Trophoblast cell (in vitro differentiated cells and primary cell): ENCODE measurements around the gene ANAPC10.
A peak's percentile ranks its signal among the peaks of the same experiment; 100 is the strongest.
"Not testable (repeated sequence)": the region's sequence is repeated elsewhere in the genome, so short reads cannot be mapped to it uniquely, and the experiment has no call there.

ENCODE experiments used
- DNase-seq, 2 donors: peaks; one replicate each; pipeline ENCODE4 v3.0.0-alpha.2; 2016
- H2AFZ ChIP-seq: 2 replicates; pipeline ENCODE4 v1.6.1; 2013; ENCODE audit warnings: low read length, moderate library complexity, mild to moderate bottlenecking; ENCODE audit not compliant: insufficient read depth, poor library complexity
- H2AK5ac ChIP-seq: 2 replicates; pipeline ENCODE4 v1.6.1; 2013; ENCODE audit warnings: mild to moderate bottlenecking, low read length
- H2BK120ac ChIP-seq: 2 replicates; pipeline ENCODE4 v1.6.1; 2013; ENCODE audit warnings: low read length, mild to moderate bottlenecking, moderate library complexity; ENCODE audit not compliant: insufficient read depth, poor library complexity
- H2BK12ac ChIP-seq: 2 replicates; pipeline ENCODE4 v1.6.1; 2013; ENCODE audit warnings: mild to moderate bottlenecking, low read length, moderate library complexity
- H2BK5ac ChIP-seq: 2 replicates; pipeline ENCODE4 v1.6.1; 2013; ENCODE audit warnings: low read length, low read depth, moderate library complexity, mild to moderate bottlenecking; ENCODE audit not compliant: poor library complexity
- H3K14ac ChIP-seq: 2 replicates; pipeline ENCODE4 v1.6.1; 2013; ENCODE audit warnings: mild to moderate bottlenecking, low read length
- H3K18ac ChIP-seq: 2 replicates; pipeline ENCODE4 v1.6.1; 2013; ENCODE audit warnings: mild to moderate bottlenecking, low read length
- H3K23ac ChIP-seq: 2 replicates; pipeline ENCODE4 v1.6.1; 2013; ENCODE audit warnings: low read length
- H3K27ac ChIP-seq: 2 replicates; pipeline ENCODE4 v1.5.1; 2013; ENCODE audit warnings: low read depth, mild to moderate bottlenecking, inconsistent platforms, low read length, moderate library complexity
- H3K27me3 ChIP-seq: 2 replicates; pipeline ENCODE4 v1.6.1; 2013; ENCODE audit warnings: inconsistent platforms, mild to moderate bottlenecking, low read length, moderate library complexity; ENCODE audit not compliant: insufficient read depth
- H3K36me3 ChIP-seq, 2 experiments: 1 replicate in 1 of 2; 2 replicates in 1 of 2; pipeline ENCODE4 v1.6.1; 2013; ENCODE audit warnings: low read length in 2 of 2, mild to moderate bottlenecking in 2 of 2, moderate library complexity in 1 of 2; ENCODE audit not compliant: insufficient read depth in 2 of 2, control insufficient read depth in 1 of 2
- H3K4ac ChIP-seq: 2 replicates; pipeline ENCODE4 v1.6.1; 2013; ENCODE audit warnings: low read depth, mild to moderate bottlenecking, low read length, moderate library complexity
- H3K4me1 ChIP-seq, 2 experiments: 1 replicate in 1 of 2; 2 replicates in 1 of 2; pipeline ENCODE4 v1.6.1; 2013; ENCODE audit warnings: low read length in 2 of 2, mild to moderate bottlenecking in 2 of 2, moderate library complexity in 1 of 2; ENCODE audit not compliant: insufficient read depth in 2 of 2, control insufficient read depth in 1 of 2
- H3K4me2 ChIP-seq: 2 replicates; pipeline ENCODE4 v1.6.1; 2013; ENCODE audit warnings: inconsistent platforms, mild to moderate bottlenecking, low read length, moderate library complexity
- H3K4me3 ChIP-seq: 2 replicates; pipeline ENCODE4 v1.5.1; 2013; ENCODE audit warnings: mild to moderate bottlenecking, low read depth, low read length, inconsistent platforms
- H3K79me1 ChIP-seq: one replicate; pipeline ENCODE4 v1.6.1; 2013; ENCODE audit warnings: low read length
- H3K79me2 ChIP-seq: 2 replicates; pipeline ENCODE4 v1.6.1; 2013; ENCODE audit warnings: low read length, mild to moderate bottlenecking; ENCODE audit not compliant: control insufficient read depth, insufficient read depth, poor library complexity
- H3K9ac ChIP-seq: 2 replicates; pipeline ENCODE4 v1.6.1; 2013; ENCODE audit warnings: mild to moderate bottlenecking, low read length
- H3K9me3 ChIP-seq: 2 replicates; pipeline ENCODE4 v1.6.1; 2013; ENCODE audit warnings: low read depth, mild to moderate bottlenecking, control low read depth, inconsistent platforms, low read length; ENCODE audit not compliant: insufficient read depth
- H4K12ac ChIP-seq: 2 replicates; pipeline ENCODE4 v1.6.1; 2013; ENCODE audit warnings: low read depth, mild to moderate bottlenecking, low read length, moderate library complexity
- H4K8ac ChIP-seq: 2 replicates; pipeline ENCODE4 v1.6.1; 2013; ENCODE audit warnings: low read depth, mild to moderate bottlenecking, low read length, moderate library complexity
- H4K91ac ChIP-seq: one replicate; pipeline ENCODE4 v1.6.1; 2013; ENCODE audit warnings: low read depth, mild to moderate bottlenecking, low read length, moderate library complexity
- WGBS: extraction: QIAGEN DNeasy Blood & Tissue Kit; methylation state at CpG from one replicate; pipeline ENCODE4 v1.1.7; 2013; ENCODE audit warnings: missing lambda C conversion rate; ENCODE audit not compliant: insufficient read length, insufficient coverage; ENCODE audit errors: extremely low coverage; 5-methylcytosine and 5-hydroxymethylcytosine counted together

Gene ANAPC10

DNA sequence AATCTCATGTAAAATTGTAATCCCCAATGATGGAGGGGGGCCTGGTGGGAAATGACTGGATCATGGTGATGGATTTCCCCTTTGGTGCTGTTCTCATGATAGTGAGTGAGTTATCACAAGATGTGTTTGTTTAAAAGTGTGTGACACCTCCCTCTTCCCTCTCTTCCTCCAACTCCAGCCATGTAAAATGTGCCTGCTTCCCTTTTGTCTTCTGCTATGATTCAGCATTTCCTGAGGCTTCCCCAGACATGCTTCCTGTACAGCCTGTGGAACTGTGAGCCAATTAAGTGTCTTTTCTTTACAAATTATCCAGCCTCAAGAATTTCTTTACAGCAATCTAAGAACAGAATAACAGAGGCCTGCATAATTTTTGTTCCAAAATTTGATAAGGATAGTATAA, 85.2 kb downstream of the ANAPC10 start:
- Histone ChIP-seq H3K27me3 (no peaks in the 10 kb centered on the region), H3K36me3 (no peaks in the 10 kb centered on the region), H3K79me1 (no peaks in the 10 kb centered on the region), H3K14ac (no peak overlapping the region), H3K4me2 (no peak overlapping the region), H2BK5ac (no peak overlapping the region), H3K4ac (no peak overlapping the region), H2BK120ac (peak overlapping the region; percentile 7), H4K12ac (no peak overlapping the region), H3K79me2 (no peaks in the 10 kb centered on the region), H3K23ac (no peak overlapping the region), H2AK5ac (no peak overlapping the region), H4K91ac (no peak overlapping the region), H3K4me3 (no peak overlapping the region), H2BK12ac (no peak overlapping the region), H3K18ac (no peak overlapping the region), H4K8ac (no peak overlapping the region), H2AFZ (no peak overlapping the region), H3K4me1 (no peaks in the 10 kb centered on the region), H3K9me3 (no peaks in the 10 kb centered on the region), H3K27ac (no peak overlapping the region), H3K9ac (no peak overlapping the region)
- DNase-seq: peak in 1 of 2 donors; percentile 11

DNA sequence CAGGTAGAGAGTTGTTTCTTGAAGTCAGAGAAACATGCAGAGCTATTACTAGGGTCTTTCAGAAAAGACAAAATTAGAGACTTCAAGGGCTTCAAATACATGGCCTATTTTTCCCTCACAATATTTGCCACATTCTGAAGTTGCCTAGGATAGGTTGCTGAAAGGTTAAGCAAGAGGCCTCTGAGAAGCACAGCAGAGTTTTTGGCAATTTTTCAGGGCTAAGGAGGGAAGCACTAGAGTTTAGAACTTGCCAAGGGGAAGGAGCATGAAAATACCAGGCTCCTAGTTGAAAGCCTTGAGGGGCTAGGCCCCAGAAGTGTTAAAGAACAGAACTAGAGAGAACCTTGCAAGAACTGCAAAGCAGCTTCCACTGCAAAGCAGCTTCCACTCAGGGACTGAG, 86.4 kb downstream of the ANAPC10 start:
- Histone ChIP-seq H2BK5ac (no peak overlapping the region), H3K36me3 (no peaks in the 10 kb centered on the region), H3K4me1 (no peaks in the 10 kb centered on the region), H2BK12ac (no peak overlapping the region), H3K14ac (no peak overlapping the region), H3K4me3 (no peak overlapping the region), H4K12ac (no peak overlapping the region), H2AFZ (no peak overlapping the region), H3K27me3 (no peaks in the 10 kb centered on the region), H3K79me1 (no peaks in the 10 kb centered on the region), H2BK120ac (no peak overlapping the region), H3K79me2 (no peaks in the 10 kb centered on the region), H3K27ac (no peak overlapping the region), H3K23ac (no peak overlapping the region), H3K4ac (no peak overlapping the region), H3K18ac (no peak overlapping the region), H2AK5ac (no peak overlapping the region), H4K8ac (no peak overlapping the region), H4K91ac (no peak overlapping the region), H3K4me2 (no peak overlapping the region), H3K9me3 (no peaks in the 10 kb centered on the region), H3K9ac (no peak overlapping the region)
- DNase-seq: no peak

DNA sequence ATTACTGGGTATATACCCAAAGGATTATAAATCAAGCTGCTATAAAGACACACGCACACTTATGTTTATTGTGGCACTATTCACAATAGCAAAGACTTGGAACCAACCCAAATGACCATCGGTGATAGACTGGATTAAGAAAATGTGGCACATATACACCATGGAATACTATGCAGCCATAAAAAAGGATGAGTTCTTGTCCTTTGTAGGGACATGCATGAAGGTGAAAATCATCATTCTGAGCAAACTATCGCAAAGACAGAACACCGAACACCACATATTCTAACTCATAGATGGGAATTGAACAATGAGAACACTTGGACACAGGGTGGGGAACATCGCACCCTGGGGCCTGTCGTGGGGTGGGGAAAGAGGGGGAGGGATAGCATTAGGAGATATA, 87.7 kb downstream of the ANAPC10 start:
- not testable (repeated sequence) for H3K79me1 ChIP-seq, H3K36me3 ChIP-seq, H2BK120ac ChIP-seq, H3K18ac ChIP-seq, H3K23ac ChIP-seq, H3K14ac ChIP-seq, H3K79me2 ChIP-seq, H2BK12ac ChIP-seq, H3K27ac ChIP-seq, H3K4ac ChIP-seq, H3K4me2 ChIP-seq, H3K4me1 ChIP-seq, H2BK5ac ChIP-seq, H4K12ac ChIP-seq, H3K9ac ChIP-seq, H2AFZ ChIP-seq, H3K27me3 ChIP-seq, H3K9me3 ChIP-seq, H2AK5ac ChIP-seq, H4K91ac ChIP-seq, H3K4me3 ChIP-seq, DNase-seq, H4K8ac ChIP-seq
- WGBS: no CpG with 5 or more reads among the region's 6 CpGs

DNA sequence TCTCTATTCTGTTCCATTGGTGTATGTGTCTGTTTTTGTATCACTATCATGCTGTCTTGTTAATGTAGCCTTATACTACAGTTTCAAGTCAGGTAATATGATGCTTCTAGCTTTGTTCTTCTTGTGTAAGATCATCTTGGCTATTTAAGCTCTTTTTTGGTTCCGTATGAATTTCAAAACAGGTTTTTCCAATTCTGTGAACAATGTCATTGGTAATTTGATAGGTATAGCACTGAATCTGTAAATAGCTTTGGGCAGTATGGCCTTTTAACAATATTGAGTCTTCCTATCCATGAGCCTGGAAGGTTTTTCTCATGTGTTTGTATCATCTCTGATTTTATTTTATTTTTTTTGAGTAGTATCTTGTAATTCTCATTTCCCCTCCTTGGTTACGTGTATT, 94.3 kb downstream of the ANAPC10 start:
- no peak overlapping the region for H2AK5ac ChIP-seq
- H3K4me2 ChIP-seq: no peak overlapping the region
- no peaks in the 10 kb centered on the region for H3K36me3 ChIP-seq
- WGBS: no CpG with 5 or more reads among the region's 2 CpGs
- H4K8ac ChIP-seq: no peak overlapping the region
- H3K79me2 ChIP-seq: no peaks in the 10 kb centered on the region
- H3K27me3 ChIP-seq: no peaks in the 10 kb centered on the region
- no peaks in the 10 kb centered on the region for H3K9me3 ChIP-seq
- no peak overlapping the region for H3K27ac ChIP-seq
- no peak overlapping the region for H3K4me3 ChIP-seq
- no peak overlapping the region for H3K18ac ChIP-seq
- no peaks in the 10 kb centered on the region for H3K79me1 ChIP-seq
- H3K14ac ChIP-seq: no peak overlapping the region
- H4K91ac ChIP-seq: no peak overlapping the region
- no peak overlapping the region for H4K12ac ChIP-seq
- H3K4me1 ChIP-seq: no peaks in the 10 kb centered on the region
- H2BK120ac ChIP-seq: no peak overlapping the region
- H2BK5ac ChIP-seq: no peak overlapping the region
- no peak overlapping the region for H3K9ac ChIP-seq
- H2BK12ac ChIP-seq: no peak overlapping the region
- no peak overlapping the region for H2AFZ ChIP-seq
- no peak for DNase-seq
- H3K23ac ChIP-seq: no peak overlapping the region
- H3K4ac ChIP-seq: no peak overlapping the region

DNA sequence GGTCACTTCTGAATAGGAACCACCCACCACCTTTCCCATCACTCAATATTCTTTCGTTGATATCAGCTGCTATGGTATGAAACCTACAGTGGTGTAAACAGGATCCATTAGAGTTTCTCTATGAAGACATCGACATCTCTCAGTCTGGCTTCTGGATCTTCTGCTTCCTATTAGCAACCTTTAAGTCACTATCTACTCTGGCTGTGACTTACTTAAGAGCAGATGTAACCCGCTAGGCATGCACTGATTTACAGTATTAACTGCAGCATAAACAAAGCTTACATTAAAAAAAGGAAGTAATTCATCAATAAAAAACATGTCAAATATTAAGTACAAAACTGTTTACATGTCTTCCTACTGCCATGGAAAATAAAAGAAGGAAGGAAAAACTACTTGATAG, 96.4 kb downstream of the ANAPC10 start:
- no peak for DNase-seq
- no peak overlapping the region for H3K4ac ChIP-seq
- no peaks in the 10 kb centered on the region for H3K4me1 ChIP-seq
- H4K91ac ChIP-seq: no peak overlapping the region
- H2AFZ ChIP-seq: no peak overlapping the region
- H2BK12ac ChIP-seq: no peak overlapping the region
- no peaks in the 10 kb centered on the region for H3K79me1 ChIP-seq
- H3K18ac ChIP-seq: no peak overlapping the region
- H3K23ac ChIP-seq: no peak overlapping the region
- no peak overlapping the region for H4K12ac ChIP-seq
- no CpG with 5 or more reads among the region's 3 CpGs for whole genome bisulfite sequencing
- H3K27ac ChIP-seq: no peak overlapping the region
- no peak overlapping the region for H2BK5ac ChIP-seq
- H4K8ac ChIP-seq: no peak overlapping the region
- no peaks in the 10 kb centered on the region for H3K27me3 ChIP-seq
- H2BK120ac ChIP-seq: no peak overlapping the region
- no peak overlapping the region for H2AK5ac ChIP-seq
- H3K4me2 ChIP-seq: no peak overlapping the region
- no peaks in the 10 kb centered on the region for H3K36me3 ChIP-seq
- no peaks in the 10 kb centered on the region for H3K79me2 ChIP-seq
- no peak overlapping the region for H3K4me3 ChIP-seq
- H3K9me3 ChIP-seq: no peaks in the 10 kb centered on the region
- H3K9ac ChIP-seq: no peak overlapping the region
- H3K14ac ChIP-seq: no peak overlapping the region
